HepG2 (cell line): Measurements from ENCODE around the gene RHBDF2. TPM values are rescaled to one million over a fixed set of nuclear protein-coding genes. Genes with fewer than 3 reads are reported as not detected.

ENCODE experiments used
- AFF4 ChIP-seq: sonication (generic); formaldehyde crosslinking; IDR thresholded peaks from 2 replicates; pipeline ENCODE4 v1.4.0; 2020; ENCODE audit warnings: missing genetic modification reagents
- CBX5 ChIP-seq: sonication (generic); formaldehyde crosslinking; IDR thresholded peaks from 2 replicates; pipeline ENCODE4 v1.4.0; 2020; ENCODE audit warnings: missing genetic modification reagents, borderline replicate concordance
- CCDC6 ChIP-seq: sonication (generic); formaldehyde crosslinking; IDR thresholded peaks from 2 replicates; pipeline ENCODE4 v1.8.1; 2022; ENCODE audit warnings: mild to moderate bottlenecking, missing genetic modification reagents, moderate library complexity
- CREB1 ChIP-seq, 2 experiments: fragments of 450-650 bp in 1 of 2; IDR thresholded peaks; 2 replicates each; pipeline ENCODE4 v1.6.1; 2016 to 2017; ENCODE audit warnings: control low read depth in 1 of 2, mild to moderate bottlenecking in 1 of 2, missing compliant biosample characterization in 1 of 2, missing genetic modification characterization in 1 of 2
- DNMT3B ChIP-seq: conservative IDR thresholded peaks from 2 replicates; pipeline ENCODE4 v1.6.1; 2016; ENCODE audit warnings: missing biosample characterization, control low read depth
- FLYWCH1 ChIP-seq: sonication (generic); formaldehyde crosslinking; IDR thresholded peaks from 2 replicates; pipeline ENCODE4 v1.8.1; 2023; ENCODE audit warnings: mild to moderate bottlenecking, missing genetic modification reagents
- HDAC1 ChIP-seq: sonication (generic); formaldehyde crosslinking; IDR thresholded peaks from 2 replicates; pipeline ENCODE4 v1.5.1; 2020; ENCODE audit warnings: mild to moderate bottlenecking, missing genetic modification reagents
- ISX ChIP-seq: sonication (generic); formaldehyde crosslinking; conservative IDR thresholded peaks from 2 replicates; pipeline ENCODE4 v1.5.0; 2020; ENCODE audit warnings: missing genetic modification reagents
- KDM2A ChIP-seq: sonication (generic); formaldehyde crosslinking; IDR thresholded peaks from 2 replicates; pipeline ENCODE4 v1.4.0; 2020; ENCODE audit warnings: low read depth, missing genetic modification reagents, borderline replicate concordance
- MED13 ChIP-seq: sonication (generic); formaldehyde crosslinking; IDR thresholded peaks from 2 replicates; pipeline ENCODE4 v1.5.0; 2020; ENCODE audit warnings: missing genetic modification reagents
- NFYB ChIP-seq: sonication (generic); formaldehyde crosslinking; IDR thresholded peaks from 2 replicates; pipeline ENCODE4 v1.4.0; 2020; ENCODE audit warnings: missing genetic modification reagents
- SALL2 ChIP-seq: sonication (generic); formaldehyde crosslinking; IDR thresholded peaks from 2 replicates; pipeline ENCODE4 v1.8.1; 2023; ENCODE audit warnings: mild to moderate bottlenecking, missing genetic modification reagents, inconsistent platforms
- SP4 ChIP-seq: sonication (generic); formaldehyde crosslinking; IDR thresholded peaks from 2 replicates; pipeline ENCODE4 v1.8.1; 2023; ENCODE audit warnings: mild to moderate bottlenecking, missing genetic modification reagents
- SRSF1 ChIP-seq: fragments of 200-400 bp; formaldehyde crosslinking; optimal IDR thresholded peaks from 2 replicates; pipeline ENCODE3; 2017; ENCODE audit warnings: mild to moderate bottlenecking, low read depth, low read length, moderate library complexity
- ZBTB34 ChIP-seq: sonication (generic); formaldehyde crosslinking; IDR thresholded peaks from 2 replicates; pipeline ENCODE4 v1.8.0; 2022; ENCODE audit warnings: mild to moderate bottlenecking, missing genetic modification reagents
- ZNF101 ChIP-seq: sonication (generic); formaldehyde crosslinking; IDR thresholded peaks from 2 replicates; pipeline ENCODE4 v1.4.0; 2020; ENCODE audit warnings: mild to moderate bottlenecking, low read depth, missing genetic modification reagents, borderline replicate concordance
- ZNF354B ChIP-seq: sonication (generic); formaldehyde crosslinking; IDR thresholded peaks from 2 replicates; pipeline ENCODE4 v1.8.0; 2022; ENCODE audit warnings: mild to moderate bottlenecking, missing genetic modification reagents
- ZNF660 ChIP-seq: sonication (generic); formaldehyde crosslinking; IDR thresholded peaks from 2 replicates; pipeline ENCODE4 v1.5.1; 2020; ENCODE audit warnings: mild to moderate bottlenecking, low read depth, missing genetic modification reagents, borderline replicate concordance
- ZNF703 ChIP-seq: sonication (generic); formaldehyde crosslinking; IDR thresholded peaks from 2 replicates; pipeline ENCODE4 v1.5.1; 2020; ENCODE audit warnings: missing genetic modification reagents, mild to moderate bottlenecking, moderate library complexity, borderline replicate concordance
- polyA plus RNA-seq, 8 experiments: library from polyadenylated mRNA; depleted of rRNA in 3 of 8; stranded (reverse) in 7 of 8; unstranded in 1 of 8; fragments of >200 nt; fragmentation: Illumina TruSeq in 4 of 8; extraction: Trizol in 4 of 8; gene quantifications; 2 replicates each; pipeline versions ENCODE4 v1.2.1 to v1.2.3, GENCODE V29; 2011 to 2016; ENCODE audit warnings: low read depth in 4 of 8, missing spikeins in 1 of 8, mixed read lengths in 1 of 8; ENCODE audit not compliant: insufficient read depth in 1 of 8
- total RNA-seq, 5 experiments: library from RNA; depleted of rRNA; stranded (reverse); fragments of >200 nt; fragmentation: Illumina TruSeq; extraction: Trizol; gene quantifications; 2 replicates each; pipeline ENCODE4 v1.2.3, GENCODE V29; 2016; ENCODE audit warnings: low read depth in 1 of 5
- TF ChIP-seq, protein P1 (sequence below): sonication (generic); formaldehyde crosslinking; IDR thresholded peaks from 2 replicates; pipeline ENCODE4 v1.4.0; 2020; ENCODE audit warnings: mild to moderate bottlenecking, missing genetic modification reagents
- TF ChIP-seq, protein P2 (sequence below): sonication (generic); formaldehyde crosslinking; IDR thresholded peaks from 2 replicates; pipeline ENCODE4 v1.8.1; 2023; ENCODE audit warnings: mild to moderate bottlenecking, missing genetic modification reagents

Gene RHBDF2
- total and polyA plus RNA-seq, 2 of the 13 experiments (the other 11 are each of a cell fraction or from before 2014, with no cell fraction given), result 7.8 to 24.2 TPM

DNA sequence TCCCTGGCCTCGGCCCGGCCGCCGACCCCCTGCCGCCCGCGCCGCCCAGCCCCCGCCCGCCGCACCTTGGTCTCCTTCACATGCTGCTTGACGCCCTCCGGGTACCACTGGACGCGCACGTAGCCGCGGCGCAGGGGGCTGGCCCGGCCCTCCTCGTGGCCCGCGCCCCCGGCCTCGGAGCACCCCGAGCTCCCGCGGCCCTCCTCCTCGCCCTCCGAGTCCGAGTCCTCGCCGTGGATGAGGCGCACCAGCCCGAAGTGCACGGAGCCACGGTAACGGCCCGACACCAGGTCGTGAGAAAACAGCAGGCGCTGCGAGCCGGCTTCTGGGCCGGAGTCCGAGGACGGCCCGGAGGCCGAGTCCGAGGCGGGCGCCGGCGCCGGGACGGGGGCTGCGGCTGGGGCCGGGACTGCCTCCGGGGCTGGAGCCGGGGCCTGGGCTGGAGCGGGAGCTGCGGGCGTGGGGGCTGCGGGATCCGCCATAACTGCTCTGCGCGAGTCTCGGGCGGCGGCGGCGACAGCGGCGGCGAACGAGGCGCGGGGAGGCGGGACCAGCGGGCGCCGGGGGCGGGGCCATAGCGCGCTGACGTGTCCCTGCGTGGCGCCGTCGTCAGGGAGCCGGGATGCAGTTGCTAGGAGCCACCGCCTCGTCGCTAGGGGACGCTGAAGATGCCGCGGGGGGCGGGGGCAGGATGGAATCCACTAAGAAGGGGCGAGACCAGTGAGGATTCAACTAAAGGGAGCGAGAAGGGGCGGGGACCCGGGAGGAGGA, 48.4 kb downstream of the RHBDF2 start, which contains the start of gene UBE2O (continued):
- TF ChIP-seq, protein P1, sequence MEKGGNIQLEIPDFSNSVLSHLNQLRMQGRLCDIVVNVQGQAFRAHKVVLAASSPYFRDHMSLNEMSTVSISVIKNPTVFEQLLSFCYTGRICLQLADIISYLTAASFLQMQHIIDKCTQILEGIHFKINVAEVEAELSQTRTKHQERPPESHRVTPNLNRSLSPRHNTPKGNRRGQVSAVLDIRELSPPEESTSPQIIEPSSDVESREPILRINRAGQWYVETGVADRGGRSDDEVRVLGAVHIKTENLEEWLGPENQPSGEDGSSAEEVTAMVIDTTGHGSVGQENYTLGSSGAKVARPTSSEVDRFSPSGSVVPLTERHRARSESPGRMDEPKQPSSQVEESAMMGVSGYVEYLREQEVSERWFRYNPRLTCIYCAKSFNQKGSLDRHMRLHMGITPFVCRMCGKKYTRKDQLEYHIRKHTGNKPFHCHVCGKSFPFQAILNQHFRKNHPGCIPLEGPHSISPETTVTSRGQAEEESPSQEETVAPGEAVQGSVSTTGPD (CRISPR knock-in tag), result no peak
- TF ChIP-seq FLYWCH1 (no peak), CREB1 (IDR thresholded peaks at IDR 0.05) (peak; percentile 83), CREB1 (CRISPR knock-in tag; IDR thresholded peaks at IDR 0.05) (no peak), SRSF1 (peak; percentile 40), CCDC6 (peak; percentile 93), KDM2A (peak; percentile 68; the same call in 1 of the 2 replicates), ISX (CRISPR knock-in tag) (0 out of 2 replicates have a peak, but pooled peaks have one; percentile 33), DNMT3B (CRISPR knock-in tag) (no peak), ZBTB34 (no peak), SALL2 (CRISPR knock-in tag) (peak; percentile 82), SP4 (peak; percentile 97), HDAC1 (CRISPR knock-in tag) (peak; percentile 75), ZNF101 (CRISPR knock-in tag) (no peak), NFYB (CRISPR knock-in tag) (no peak), MED13 (no peak), CBX5 (CRISPR knock-in tag) (no peak), AFF4 (no peak), ZNF660 (CRISPR knock-in tag) (no peak), ZNF703 (0 out of 2 replicates have a peak, but pooled peaks have one; percentile 44), ZNF354B (CRISPR knock-in tag) (no peak)
- TF ChIP-seq, protein P2, sequence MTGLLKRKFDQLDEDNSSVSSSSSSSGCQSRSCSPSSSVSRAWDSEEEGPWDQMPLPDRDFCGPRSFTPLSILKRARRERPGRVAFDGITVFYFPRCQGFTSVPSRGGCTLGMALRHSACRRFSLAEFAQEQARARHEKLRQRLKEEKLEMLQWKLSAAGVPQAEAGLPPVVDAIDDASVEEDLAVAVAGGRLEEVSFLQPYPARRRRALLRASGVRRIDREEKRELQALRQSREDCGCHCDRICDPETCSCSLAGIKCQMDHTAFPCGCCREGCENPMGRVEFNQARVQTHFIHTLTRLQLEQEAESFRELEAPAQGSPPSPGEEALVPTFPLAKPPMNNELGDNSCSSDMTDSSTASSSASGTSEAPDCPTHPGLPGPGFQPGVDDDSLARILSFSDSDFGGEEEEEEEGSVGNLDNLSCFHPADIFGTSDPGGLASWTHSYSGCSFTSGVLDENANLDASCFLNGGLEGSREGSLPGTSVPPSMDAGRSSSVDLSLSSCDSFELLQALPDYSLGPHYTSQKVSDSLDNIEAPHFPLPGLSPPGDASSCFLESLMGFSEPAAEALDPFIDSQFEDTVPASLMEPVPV (CRISPR knock-in tag), result no peak
